LHCN-M2 (cell line): Measurements from ENCODE around the gene ZBTB1. TPM values are rescaled to one million over a fixed set of nuclear protein-coding genes. Genes with fewer than 3 reads are reported as not detected.
A peak's percentile ranks its signal among the peaks of the same experiment; 100 is the strongest.
"Not testable (repeated sequence)": the region's sequence is repeated elsewhere in the genome, so short reads cannot be mapped to it uniquely, and the experiment has no call there.

Experiments
- DNase-seq: peaks from one replicate; pipeline ENCODE4 v3.0.0-alpha.2; 2012; ENCODE audit warnings: low read depth
- total RNA-seq: library from RNA; depleted of rRNA; stranded (reverse); fragments of >200 nt; gene quantifications from 2 replicates; pipeline ENCODE4 v1.2.3, GENCODE V29; 2014

ZBTB1 gene
- total RNA-seq, 1 experiment from 2014 or later: 54.2 TPM

- no peak for DNase-seq
Observed at GRCh38 chr14:64522591-64523355, 18.2 kb downstream of the ZBTB1 start.

DNA sequence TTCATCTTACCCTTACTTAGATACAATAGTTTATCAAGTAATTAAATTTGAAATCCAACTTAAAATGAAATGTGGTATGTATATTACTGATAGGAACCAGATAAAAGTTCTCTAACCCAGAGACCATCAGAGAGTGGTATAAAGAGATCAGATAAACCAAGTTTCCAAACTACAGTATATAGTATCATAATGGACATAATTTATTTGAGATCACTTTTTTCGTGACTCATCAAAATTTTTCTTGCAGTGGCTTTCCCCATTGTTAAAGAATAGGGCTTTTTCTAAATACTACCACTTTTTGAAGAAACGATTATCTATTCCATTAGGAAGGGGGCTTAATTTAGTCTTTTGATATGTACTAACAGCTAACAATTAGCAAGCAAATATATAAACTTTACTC is 20.8 kb downstream of the ZBTB1 start:
- DNase-seq: no peak

DNA sequence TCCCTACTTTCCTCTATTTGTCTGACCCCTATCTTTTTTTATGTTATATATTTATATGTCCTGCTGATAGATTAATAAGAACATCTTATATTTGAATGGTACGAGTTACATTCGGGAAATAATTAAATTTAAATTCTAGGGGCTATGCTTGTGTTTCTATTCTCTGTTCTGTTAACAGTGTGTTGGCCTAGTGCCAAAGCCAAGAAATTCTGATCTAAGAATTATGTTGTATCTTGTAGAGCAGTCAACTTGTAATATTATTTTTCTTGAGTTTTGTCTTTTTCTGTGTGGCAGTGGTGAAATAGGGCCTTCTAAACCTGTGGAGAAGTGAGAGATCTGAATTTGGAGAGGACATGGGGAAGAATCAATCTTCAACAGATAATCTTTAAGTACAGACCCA is 27.0 kb downstream of the ZBTB1 start:
- no peak for DNase-seq

GRCh38 chr14:64536488-64537245 is 32.1 kb downstream of the ZBTB1 start:
- DNase-seq: no peak

GRCh38 chr14:64540208-64541202 is 35.9 kb downstream of the ZBTB1 start, which contains the start of gene HSPA2:
Gene HSPA2 (plus strand): TSS chr14:64540741. CDS start chr14:64540850, 109 bp downstream.
- DNase-seq: peak; percentile 98

DNA sequence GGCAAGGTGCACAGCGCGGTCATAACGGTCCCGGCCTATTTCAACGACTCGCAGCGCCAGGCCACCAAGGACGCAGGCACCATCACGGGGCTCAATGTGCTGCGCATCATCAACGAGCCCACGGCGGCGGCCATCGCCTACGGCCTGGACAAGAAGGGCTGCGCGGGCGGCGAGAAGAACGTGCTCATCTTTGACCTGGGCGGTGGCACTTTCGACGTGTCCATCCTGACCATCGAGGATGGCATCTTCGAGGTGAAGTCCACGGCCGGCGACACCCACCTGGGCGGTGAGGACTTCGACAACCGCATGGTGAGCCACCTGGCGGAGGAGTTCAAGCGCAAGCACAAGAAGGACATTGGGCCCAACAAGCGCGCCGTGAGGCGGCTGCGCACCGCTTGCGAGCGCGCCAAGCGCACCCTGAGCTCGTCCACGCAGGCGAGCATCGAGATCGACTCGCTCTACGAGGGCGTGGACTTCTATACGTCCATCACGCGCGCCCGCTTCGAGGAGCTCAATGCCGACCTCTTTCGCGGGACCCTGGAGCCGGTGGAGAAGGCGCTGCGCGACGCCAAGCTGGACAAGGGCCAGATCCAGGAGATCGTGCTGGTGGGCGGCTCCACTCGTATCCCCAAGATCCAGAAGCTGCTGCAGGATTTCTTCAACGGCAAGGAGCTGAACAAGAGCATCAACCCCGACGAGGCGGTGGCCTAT is 36.8 kb downstream of the ZBTB1 start:
- DNase-seq: no peak

DNA sequence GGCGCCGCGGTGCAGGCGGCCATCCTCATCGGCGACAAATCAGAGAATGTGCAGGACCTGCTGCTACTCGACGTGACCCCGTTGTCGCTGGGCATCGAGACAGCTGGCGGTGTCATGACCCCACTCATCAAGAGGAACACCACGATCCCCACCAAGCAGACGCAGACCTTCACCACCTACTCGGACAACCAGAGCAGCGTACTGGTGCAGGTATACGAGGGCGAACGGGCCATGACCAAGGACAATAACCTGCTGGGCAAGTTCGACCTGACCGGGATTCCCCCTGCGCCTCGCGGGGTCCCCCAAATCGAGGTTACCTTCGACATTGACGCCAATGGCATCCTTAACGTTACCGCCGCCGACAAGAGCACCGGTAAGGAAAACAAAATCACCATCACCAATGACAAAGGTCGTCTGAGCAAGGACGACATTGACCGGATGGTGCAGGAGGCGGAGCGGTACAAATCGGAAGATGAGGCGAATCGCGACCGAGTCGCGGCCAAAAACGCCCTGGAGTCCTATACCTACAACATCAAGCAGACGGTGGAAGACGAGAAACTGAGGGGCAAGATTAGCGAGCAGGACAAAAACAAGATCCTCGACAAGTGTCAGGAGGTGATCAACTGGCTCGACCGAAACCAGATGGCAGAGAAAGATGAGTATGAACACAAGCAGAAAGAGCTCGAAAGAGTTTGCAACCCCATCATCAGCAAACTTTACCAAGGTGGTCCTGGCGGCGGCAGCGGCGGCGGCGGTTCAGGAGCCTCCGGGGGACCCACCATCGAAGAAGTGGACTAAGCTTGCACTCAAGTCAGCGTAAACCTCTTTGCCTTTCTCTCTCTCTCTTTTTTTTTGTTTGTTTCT is 37.6 kb downstream of the ZBTB1 start:
- DNase-seq: no peak

DNA sequence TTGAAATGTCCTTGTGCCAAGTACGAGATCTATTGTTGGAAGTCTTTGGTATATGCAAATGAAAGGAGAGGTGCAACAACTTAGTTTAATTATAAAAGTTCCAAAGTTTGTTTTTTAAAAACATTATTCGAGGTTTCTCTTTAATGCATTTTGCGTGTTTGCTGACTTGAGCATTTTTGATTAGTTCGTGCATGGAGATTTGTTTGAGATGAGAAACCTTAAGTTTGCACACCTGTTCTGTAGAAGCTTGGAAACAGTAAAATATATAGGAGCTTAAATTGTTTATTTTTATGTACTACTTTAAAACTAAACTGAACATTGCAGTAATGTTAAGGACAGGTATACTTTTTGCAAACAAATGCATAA is 38.2 kb downstream of the ZBTB1 start:
- DNase-seq: no peak

DNA sequence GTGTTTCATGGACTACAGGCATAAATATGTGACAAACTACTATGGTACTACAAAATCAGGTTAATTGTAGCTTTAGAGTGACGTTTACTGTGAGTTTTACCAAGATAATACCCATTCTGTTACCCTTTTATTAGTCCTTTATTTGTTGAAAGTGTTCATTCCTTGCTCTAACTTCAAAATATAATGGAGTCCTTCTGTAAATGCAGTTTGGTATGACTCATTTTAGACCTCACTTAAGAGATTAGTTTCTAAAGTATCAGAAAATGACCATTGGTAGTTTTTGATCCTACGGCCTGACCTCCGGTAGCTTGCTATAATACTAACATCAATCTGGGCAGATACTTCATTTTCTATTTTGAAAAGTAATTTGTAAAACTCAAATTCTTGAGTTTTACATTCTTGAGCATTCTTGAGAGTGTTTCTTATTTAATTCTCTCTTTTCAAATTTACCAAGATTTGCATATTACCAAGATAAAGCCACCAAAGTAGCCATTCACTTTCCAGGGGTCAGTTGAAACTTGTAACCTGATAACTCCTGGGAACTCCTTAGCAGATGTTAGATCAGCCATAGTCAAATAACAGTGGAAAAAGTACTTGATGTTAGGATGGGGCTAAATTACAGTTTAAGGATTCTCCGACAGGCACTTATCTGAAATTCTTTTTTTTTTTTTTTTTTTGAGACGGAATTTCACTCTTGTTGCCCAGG is 40.2 kb downstream of the ZBTB1 start:
- DNase-seq: no peak

- DNase-seq: no peak
Observed at GRCh38 chr14:64549016-64549415, 44.4 kb downstream of the ZBTB1 start.

DNA sequence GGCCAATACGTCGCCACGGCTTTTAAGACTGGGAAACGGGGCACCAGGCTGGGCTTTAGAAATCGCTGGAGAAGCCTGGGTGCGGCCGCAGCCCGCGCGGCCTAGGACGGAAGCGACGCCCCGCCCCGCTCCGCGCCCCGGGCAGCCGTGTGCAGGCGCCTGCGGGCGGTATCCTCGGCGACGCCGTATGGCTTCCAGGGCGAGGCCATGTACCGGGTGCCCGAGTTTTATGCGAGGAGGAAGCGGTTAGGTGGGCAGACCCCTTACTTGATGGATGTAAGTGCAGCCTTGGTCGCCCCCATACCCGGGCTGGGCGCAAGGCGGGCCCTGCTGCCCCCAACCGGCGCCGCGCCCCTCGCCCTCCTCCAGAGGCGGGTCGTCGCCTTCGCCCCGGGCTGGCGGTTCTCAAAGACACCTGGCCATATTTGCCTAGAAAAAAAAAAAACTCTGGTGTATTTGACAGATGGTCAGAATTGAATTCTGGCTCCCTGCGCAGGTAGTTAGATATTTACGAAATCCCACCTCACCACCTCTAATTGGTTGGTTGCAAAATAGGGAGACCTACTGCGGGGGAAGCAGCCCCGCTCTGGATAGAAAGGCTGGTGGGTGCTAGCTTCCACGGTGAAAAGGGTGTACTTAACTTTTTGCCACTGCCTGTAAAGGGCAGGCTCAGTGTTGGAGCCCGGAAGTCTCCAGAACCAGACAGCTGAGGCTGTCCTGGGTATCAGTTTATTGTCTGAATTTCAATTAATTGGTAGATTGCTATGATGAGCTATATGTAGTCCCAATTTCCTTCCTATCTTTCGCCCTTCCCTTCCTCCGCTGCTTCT is 45.4 kb downstream of the ZBTB1 start, which contains the start of gene PPP1R36:
Gene PPP1R36, plus strand, starts transcription at position 171 of the 830 bp plus-strand sequence. Its CDS starts 37 bp downstream, at position 208.
- DNase-seq: no peak

- DNase-seq: no peak
Observed at GRCh38 chr14:64550621-64551333, 46.2 kb downstream of the ZBTB1 start.

DNA sequence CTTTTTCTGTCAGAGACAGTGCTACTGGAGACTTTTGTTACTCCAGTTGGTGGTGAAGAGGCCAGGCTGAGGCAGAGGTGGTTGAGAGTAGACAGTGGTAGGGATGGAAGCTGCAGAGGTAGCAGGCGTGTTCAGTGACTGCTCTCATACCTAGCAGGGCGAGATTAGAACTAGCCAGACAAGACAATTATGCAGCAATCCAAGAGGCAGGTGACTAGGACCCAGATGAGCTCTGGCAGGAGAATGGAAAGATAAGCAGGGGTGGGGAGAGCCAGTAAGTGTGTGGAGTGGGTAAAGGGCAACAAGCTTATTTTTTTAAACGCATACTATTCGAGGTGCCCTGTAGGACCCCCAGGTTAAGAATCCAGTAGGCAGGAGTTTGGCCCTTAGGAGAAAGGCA is 50.0 kb downstream of the ZBTB1 start:
- DNase-seq: no peak

- peak; percentile 72 for DNase-seq
Observed at GRCh38 chr14:64556526-64556925, 52.0 kb downstream of the ZBTB1 start.

GRCh38 chr14:64558216-64558615 is 53.6 kb downstream of the ZBTB1 start:
- DNase-seq: not testable (repeated sequence)

- DNase-seq: no peak
Observed at GRCh38 chr14:64561631-64562030, 57.1 kb downstream of the ZBTB1 start.

- DNase-seq: no peak
Observed at GRCh38 chr14:64562436-64562835, 57.9 kb downstream of the ZBTB1 start.

GRCh38 chr14:64563696-64564095 is 59.1 kb downstream of the ZBTB1 start:
- DNase-seq: no peak
